ENCODE measurements around the gene F2RL2. TPM values are rescaled to one million over a fixed set of nuclear protein-coding genes. Genes with fewer than 3 reads are reported as not detected.

F2RL2 gene
- total RNA-seq, 4 donors from 2014 or later, result 0.87 to 2.4 TPM; not detected in 2

DNA sequence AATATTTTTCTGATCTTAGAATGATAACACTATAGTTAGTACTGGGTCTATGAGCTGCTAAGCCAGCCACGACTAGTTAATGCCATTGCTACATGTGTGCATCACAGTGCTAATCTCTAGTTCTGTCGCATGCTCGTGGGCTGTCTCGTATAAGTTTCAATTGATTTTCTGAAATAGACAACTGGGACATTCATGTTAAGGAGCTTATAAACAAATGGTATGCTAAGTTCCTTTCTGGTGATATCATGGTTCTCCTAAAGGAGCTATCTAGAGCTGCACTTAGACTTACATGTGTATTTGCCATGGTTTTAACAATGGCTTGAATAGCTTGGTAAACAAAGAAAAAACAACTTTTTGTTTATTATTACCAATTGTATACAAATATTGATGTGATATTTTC lies 46.2 kb downstream of the F2RL2 start:
- 38 to 74% methylated on average over 4 of the region's 4 CpGs for WGBS, 2 donors
- Histone ChIP-seq H3K4me3 (no peak overlapping the region), H3K27me3 (no peaks in the 10 kb centered on the region), H3K4me1 (no peaks in the 10 kb centered on the region), H3K27ac (no peak overlapping the region), H3K36me3 (no peaks in the 10 kb centered on the region), H3K9me3 (no peaks in the 10 kb centered on the region)
- TF ChIP-seq EP300 (IDR thresholded peaks at IDR 0.05), result no peak
- TF ChIP-seq, protein P1, sequence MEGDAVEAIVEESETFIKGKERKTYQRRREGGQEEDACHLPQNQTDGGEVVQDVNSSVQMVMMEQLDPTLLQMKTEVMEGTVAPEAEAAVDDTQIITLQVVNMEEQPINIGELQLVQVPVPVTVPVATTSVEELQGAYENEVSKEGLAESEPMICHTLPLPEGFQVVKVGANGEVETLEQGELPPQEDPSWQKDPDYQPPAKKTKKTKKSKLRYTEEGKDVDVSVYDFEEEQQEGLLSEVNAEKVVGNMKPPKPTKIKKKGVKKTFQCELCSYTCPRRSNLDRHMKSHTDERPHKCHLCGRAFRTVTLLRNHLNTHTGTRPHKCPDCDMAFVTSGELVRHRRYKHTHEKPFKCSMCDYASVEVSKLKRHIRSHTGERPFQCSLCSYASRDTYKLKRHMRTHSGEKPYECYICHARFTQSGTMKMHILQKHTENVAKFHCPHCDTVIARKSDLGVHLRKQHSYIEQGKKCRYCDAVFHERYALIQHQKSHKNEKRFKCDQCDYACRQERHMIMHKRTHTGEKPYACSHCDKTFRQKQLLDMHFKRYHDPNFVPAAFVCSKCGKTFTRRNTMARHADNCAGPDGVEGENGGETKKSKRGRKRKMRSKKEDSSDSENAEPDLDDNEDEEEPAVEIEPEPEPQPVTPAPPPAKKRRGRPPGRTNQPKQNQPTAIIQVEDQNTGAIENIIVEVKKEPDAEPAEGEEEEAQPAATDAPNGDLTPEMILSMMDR (IDR thresholded peaks at IDR 0.05), result no peak
- no peak for TF ChIP-seq POLR2A (IDR thresholded peaks at IDR 0.05)
- DNase-seq (ENCODE audit: low spot score in 2 of 2), result no peak

DNA sequence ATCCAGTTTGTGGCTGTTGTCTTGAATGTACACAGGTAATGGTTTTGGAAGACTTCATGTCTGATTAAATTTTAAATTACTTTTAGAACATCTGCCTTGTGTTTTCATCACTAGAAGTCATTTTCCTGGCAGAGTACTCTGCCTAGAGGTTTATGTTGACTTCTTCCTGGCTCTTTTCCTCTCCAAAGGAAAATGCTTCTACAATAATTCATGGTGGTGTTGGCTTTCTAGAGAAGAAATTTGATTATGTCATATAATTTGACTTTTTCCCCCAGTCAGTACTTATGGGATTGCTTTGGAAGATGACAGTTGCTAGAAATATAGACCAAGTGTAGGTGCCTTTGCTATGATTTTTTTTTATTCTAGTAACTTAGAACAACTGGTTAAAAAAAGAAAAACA lies 46.8 kb downstream of the F2RL2 start:
- Histone ChIP-seq H3K9me3 (no peaks in the 10 kb centered on the region), H3K4me3 (no peak overlapping the region), H3K36me3 (no peaks in the 10 kb centered on the region), H3K4me1 (no peaks in the 10 kb centered on the region), H3K27ac (no peak overlapping the region), H3K27me3 (no peaks in the 10 kb centered on the region)
- no peak for DNase-seq (ENCODE audit: low spot score in 2 of 2)
- TF ChIP-seq POLR2A (IDR thresholded peaks at IDR 0.05) (no peak), EP300 (IDR thresholded peaks at IDR 0.05) (no peak)
- TF ChIP-seq, protein P1 (IDR thresholded peaks at IDR 0.05), result no peak

DNA sequence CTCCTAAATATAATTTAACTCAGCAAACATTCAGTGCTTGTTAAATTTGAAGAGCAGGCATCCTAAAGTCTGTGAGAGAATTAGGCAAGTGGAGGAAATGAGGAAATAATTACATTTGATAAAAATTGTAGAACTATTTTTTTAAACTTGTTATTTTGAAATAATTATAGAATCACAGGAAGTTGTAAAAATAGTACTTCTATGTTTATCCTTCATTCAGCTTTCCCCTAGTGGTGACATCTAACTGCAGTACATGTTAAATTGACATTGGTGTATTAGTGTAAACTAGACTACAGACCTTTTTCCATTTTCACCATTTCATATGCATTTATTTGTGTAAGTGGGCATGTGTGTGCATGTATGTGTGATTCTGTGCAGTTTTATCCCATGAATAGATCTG lies 51.6 kb downstream of the F2RL2 start:
- no peaks in the 10 kb centered on the region for H3K4me1 ChIP-seq
- TF ChIP-seq, protein P1 (IDR thresholded peaks at IDR 0.05), result no peak
- TF ChIP-seq EP300 (IDR thresholded peaks at IDR 0.05) (no peak), POLR2A (IDR thresholded peaks at IDR 0.05) (no peak)
- H3K27ac ChIP-seq, result no peak overlapping the region

DNA sequence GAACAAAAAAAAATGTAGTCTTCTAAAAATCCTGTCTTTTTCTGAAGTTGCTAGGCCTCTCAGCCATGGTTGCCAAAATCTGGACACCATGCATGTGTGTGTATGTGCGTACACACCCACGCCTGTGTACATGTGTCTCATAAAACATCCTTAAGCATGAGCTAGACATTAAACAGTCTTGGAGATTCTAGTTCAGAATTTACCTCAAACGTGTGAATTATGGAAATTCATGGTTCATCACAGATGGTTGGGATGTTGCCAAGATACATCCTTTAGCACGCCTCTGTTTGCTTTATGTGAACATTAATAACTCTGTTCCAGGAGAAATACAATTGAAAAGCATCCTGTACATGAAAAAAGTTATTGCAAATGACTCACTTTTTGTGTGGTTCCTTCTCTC lies 53.0 kb downstream of the F2RL2 start:
- Histone ChIP-seq H3K9me3 (no peaks in the 10 kb centered on the region), H3K27me3 (no peaks in the 10 kb centered on the region), H3K4me3 (no peak overlapping the region), H3K4me1 (no peaks in the 10 kb centered on the region), H3K36me3 (no peaks in the 10 kb centered on the region), H3K27ac (no peak overlapping the region)
- no peak for DNase-seq (ENCODE audit: low spot score in 2 of 2)
- no peak for TF ChIP-seq POLR2A (IDR thresholded peaks at IDR 0.05)
- 71 to 76% methylated on average over 4 of the region's 4 CpGs for WGBS, 2 donors

More for the DNA sequence above, 51.6 kb downstream of the F2RL2 start:
- Histone ChIP-seq H3K9me3 (no peaks in the 10 kb centered on the region), H3K4me3 (no peak overlapping the region), H3K27me3 (no peaks in the 10 kb centered on the region), H3K36me3 (no peaks in the 10 kb centered on the region)
- DNase-seq (ENCODE audit: low spot score in 2 of 2), result no peak

Other genes starting within 250 kb of the F2RL2 start
- gene IQGAP2, start 220.1 kb downstream of the F2RL2 start, total RNA-seq, result 10 to 100 TPM; 42.8 to 58.2 (median 52.3) TPM
- gene F2R, start 92.7 kb upstream of the F2RL2 start, total RNA-seq, result 10 to 100 TPM in 1 of 4 donors, 1 to 10 TPM in 3; 2.5 to 12.6 (median 6.2) TPM
- gene F2RL1, start 195.6 kb upstream of the F2RL2 start, total RNA-seq, result 1 to 10 TPM in 1 of 4 donors, under 1 TPM in 2, not detected in 1; 0.20 to 1.1 (median 0.30) TPM
- 1 to 10 TPM in 1 of 4 donors, not detected in 3; 3.0 TPM for gene S100Z, start 226.6 kb upstream of the F2RL2 start, total RNA-seq

Data from tibial nerve (tissue), 4 donors.